Skeletal muscle cell (primary cell): Measurements from ENCODE around the gene HTRA3.

Experiments used
- DNase-seq: peaks from one replicate; pipeline ENCODE4 v3.0.0-alpha.2; 2010; ENCODE audit warnings: low read depth
- H3K4me3 ChIP-seq: 2 replicates; pipeline ENCODE4 v1.5.1; 2011; ENCODE audit warnings: low read depth, mild to moderate bottlenecking, control low read depth, low read length, moderate library complexity

Gene HTRA3

GRCh38 chr4:8319731-8320385, 50.3 kb downstream of the HTRA3 start:
- no peak for DNase-seq

GRCh38 chr4:8320386-8320750, 50.8 kb downstream of the HTRA3 start:
- no peak overlapping the region for H3K4me3 ChIP-seq
- no peak for DNase-seq

More at GRCh38 chr4:8319731-8320385, 50.3 kb downstream of the HTRA3 start:
- no peak overlapping the region for H3K4me3 ChIP-seq

- no peak overlapping the region for H3K4me3 ChIP-seq
- no peak for DNase-seq
These were observed 51.7 kb downstream of the HTRA3 start for GRCh38 chr4:8321220-8321619.

DNA sequence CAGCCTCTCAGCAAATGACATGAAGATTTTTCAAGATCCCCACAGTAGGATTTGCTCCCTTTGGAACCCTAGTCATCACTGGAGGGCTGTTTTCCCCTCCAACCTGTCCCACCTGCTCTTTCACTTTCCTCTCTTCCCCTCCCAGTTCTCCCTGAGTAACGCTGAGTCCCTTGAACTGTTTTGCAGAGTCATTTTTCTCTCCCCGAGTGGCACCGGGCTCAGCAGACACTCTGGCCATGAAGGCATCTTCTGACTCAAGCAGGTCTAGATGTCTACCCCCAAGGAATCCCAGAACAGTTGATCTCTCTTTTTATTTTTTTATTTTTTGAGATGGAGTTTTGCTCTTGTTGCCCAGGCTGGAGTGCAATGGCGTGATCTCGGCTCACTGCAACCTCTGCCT, 52.2 kb downstream of the HTRA3 start:
- DNase-seq = no peak
- no peak overlapping the region for H3K4me3 ChIP-seq

DNA sequence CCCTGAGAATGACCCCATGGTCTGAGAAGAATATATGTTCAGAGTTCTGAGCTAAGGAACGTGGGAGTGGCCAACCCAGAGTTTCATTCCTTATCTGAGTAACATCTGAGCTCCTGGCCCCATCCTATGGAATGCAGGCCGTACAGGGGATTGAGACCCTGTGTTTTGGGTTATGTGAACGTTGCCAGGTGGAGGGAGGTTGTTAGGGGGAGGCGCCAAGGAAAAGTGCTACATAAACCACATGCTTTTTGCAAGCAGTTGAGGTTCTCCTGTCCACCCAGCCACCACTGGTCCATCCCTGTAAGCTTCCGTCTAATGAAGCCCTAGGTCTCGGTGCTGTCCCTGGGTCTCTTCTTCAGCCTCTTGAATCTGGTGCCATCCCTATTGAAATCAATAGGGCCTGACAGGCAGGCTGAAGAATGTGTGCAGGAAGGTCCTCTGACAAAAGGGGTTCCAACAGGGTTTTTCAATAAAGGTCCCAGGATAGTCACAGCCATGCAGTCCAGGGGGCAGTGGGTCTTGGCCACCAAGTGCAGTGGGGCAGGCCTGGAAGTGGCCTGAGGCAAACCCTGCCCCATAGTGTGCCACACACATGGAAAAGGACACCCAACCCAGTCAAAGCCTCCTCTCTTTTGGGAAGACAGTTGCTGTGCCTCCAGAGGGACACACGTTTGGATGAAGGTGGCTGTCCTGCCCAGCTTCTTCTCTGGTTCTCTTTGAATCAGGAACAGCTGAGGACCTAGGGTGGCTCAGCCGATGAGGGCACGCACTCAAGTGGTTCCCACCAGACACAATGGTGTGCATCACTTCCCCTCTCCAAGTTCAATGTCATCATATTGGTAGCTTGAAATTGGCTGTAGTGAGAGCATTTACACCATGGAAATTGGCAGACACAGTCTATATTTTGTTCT, 53.5 kb downstream of the HTRA3 start:
- no peak overlapping the region for H3K4me3 ChIP-seq
- DNase-seq = no peak

DNA sequence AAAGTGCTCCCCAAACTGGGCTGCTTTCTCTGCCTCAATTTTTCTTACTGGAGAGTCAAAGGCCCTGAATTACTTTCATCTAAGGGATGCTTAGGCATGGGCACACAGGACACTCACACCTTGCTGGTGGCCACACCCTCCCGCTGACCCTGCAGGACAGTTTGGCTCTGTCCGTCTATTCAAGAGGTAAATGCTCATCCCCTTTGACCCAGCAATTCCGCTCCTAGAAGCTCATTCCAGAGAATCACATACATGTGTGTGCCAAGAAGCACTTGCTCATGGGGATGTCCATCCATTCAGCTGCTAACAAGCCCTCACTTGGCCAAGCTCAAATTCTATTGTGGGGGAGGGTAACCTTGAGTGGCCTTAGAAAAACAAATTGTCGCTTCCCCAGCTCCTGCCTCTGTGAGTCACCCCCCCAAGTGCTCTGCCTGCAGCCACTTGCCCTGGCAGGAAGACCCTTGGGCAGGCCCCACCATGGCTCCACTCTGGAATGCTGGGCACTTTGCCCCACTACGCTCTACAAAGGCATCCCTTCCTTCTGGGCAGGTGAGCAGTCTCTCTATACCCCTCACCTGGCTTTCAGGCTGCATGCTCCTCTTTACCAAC, 54.5 kb downstream of the HTRA3 start:
- no peak overlapping the region for H3K4me3 ChIP-seq
- DNase-seq = no peak

DNA sequence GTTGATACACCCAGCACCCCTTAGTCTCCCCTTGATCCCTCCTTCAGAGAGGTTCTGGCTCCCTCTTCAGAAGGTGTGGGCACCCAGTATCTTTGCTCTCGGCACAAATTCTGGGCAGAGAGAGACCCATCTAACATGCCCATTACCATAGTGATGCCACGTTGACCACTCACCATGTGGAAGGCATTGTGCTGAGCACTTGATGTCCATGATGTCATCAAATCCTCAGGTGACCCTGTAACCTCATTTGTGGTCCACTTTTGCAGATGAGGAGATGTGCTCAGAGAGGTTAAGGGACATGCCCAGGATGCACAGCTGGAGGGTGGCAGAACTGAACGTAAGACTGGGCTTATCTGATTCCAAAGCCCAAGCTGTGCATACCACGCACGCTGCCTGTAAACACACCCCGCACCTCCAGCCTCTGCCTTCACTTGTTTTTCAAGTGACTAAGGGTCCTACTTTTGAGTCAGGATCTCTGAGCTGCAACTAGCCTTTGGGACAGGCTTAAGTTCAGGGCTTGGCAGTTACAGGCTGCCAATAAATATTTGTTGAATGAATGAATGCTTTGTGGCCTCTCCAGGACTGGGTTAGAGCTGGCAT, 55.2 kb downstream of the HTRA3 start:
- no peak for DNase-seq
- H3K4me3 ChIP-seq = no peak overlapping the region

DNA sequence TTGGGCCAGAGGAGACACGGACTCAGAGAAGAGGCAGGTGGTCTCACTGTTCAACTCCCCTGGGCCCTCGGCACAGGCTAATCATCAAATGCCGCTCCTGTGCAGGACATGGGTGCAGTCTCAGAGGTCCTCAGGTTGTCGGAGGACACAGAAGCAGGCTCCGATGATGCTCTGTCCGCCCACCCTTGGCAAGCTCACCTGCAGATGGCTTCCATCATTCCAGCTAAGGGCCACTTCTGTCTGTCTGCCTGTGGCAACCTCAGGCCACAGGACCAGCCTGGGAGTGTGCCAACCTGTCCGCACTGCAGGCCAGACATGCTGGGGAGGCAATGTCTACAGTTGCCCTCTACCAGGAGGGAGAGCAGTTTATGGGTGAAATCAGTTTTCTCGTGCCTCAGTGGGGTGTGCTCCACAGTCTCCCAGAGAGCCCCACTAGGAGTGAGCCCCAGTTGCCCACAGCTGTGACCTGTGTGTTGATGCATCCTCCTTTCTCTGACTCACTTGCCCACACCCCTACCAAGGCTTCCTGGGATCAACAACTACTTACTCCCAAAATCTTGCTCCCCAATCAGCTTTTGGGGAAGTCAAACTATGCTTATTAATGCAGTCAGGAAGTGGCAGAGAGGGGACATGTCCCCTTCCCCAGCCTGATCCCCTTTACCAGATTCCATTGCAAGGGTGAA, 55.9 kb downstream of the HTRA3 start:
- no peak overlapping the region for H3K4me3 ChIP-seq
- no peak for DNase-seq

- no peak for DNase-seq
- no peak overlapping the region for H3K4me3 ChIP-seq
These were observed 56.7 kb downstream of the HTRA3 start for GRCh38 chr4:8326206-8326605.

DNA sequence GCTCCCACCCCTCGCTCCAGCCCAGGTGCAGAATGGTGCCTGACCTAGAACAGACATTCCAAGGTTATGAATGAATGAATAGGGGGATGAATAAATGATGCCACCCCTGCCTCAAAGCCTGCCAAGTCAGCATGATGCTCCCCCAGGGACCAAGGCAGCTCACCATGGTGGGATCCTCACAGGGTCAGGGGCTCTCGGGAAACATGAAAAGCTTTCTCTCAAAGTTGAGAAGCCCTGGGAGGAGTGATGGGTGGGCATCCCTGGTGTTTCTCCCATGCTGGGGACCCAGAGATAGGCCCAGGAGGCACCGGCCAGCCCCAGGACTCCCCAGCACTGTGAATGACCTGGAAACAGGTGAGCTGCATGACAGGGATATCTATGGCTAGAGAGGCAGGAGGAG, 58.9 kb downstream of the HTRA3 start:
- H3K4me3 ChIP-seq = no peak overlapping the region

GRCh38 chr4:8328866-8329559, 59.5 kb downstream of the HTRA3 start:
- DNase-seq = no peak
- H3K4me3 ChIP-seq = no peak overlapping the region

More for the DNA sequence above, 58.9 kb downstream of the HTRA3 start:
- no peak for DNase-seq

GRCh38 chr4:8329560-8329858, 60.0 kb downstream of the HTRA3 start:
- no peak overlapping the region for H3K4me3 ChIP-seq
- no peak for DNase-seq

GRCh38 chr4:8329859-8330761, 60.6 kb downstream of the HTRA3 start:
- no peak overlapping the region for H3K4me3 ChIP-seq
- no peak for DNase-seq

DNA sequence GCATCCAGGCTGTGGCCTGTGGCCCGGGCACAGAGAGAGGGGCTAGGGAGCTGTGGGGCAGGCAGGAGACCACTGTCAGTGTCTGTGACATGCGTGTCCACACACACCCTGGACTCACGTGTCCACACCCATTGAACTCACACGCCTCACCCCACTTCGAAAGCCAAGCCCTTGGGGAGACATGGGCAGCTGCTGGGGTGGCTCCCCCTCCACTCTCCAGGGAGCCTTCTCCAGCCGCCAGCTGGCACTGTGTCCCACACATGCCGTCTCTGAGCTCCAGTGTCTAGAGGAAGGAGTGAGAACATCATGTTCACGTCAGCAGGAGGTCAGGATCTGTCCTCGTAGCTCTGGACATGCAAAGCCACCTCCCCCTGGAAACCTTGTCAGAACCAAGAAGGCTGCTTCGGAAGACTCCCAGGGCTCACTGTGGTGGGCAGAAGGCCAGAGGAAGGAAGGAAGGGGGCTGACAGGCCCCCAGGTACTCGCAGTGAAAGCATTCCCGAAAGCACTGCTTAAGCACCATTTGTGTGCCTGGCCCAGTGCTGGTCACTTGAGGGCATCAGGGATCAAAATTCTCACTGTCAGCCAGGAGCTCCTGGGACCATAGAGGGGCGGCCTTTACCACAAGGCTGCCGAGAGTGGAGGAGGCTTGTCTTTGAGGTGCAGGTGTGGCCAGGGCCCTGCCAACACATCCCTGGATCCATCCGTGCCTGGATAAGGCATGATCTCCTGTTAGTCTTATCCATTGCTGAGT, 61.4 kb downstream of the HTRA3 start:
- H3K4me3 ChIP-seq = no peak overlapping the region
- DNase-seq = no peak

DNA sequence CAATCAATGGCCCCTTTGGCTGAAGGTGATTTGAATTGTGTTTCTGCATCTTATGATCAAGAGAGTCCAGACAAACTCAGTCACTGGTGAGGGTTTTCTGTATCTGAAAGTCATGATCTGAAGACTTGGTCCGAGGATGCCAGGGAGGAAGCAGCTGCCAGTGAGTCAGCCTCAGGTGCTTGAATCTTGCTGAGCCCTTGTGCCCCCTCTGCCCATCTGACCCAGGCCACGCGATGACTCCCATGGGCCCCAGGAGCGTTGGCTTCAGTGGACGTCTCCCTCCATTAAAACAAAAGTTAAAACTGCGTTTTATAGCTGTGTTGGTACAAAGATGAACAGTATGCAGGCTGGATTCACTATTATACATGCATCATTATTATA, 62.0 kb downstream of the HTRA3 start:
- no peak for DNase-seq
- H3K4me3 ChIP-seq = no peak overlapping the region

GRCh38 chr4:8332038-8332857, 62.7 kb downstream of the HTRA3 start:
- no peak overlapping the region for H3K4me3 ChIP-seq

DNA sequence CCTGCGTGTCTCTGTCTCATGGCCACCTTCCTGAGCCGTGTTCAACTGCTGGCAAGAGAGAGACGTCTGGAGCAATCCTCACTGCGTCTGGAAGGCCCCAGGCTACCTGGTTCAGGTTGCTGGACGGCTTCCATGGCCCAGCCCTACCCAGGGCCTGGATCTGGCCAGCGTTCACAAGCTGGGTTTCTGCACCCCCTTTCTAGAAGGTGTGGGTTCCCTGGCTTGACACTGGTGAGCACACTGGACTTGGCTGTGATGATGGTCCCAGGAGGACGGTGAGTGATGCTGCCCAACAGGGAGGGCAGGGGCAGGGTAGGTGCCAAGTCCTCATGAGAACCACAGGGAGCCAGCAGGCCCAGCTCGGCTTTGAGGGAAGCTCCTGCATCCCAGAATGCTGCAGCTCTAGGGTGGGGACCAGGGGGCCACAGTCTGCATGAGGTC, 63.4 kb downstream of the HTRA3 start:
- no peak overlapping the region for H3K4me3 ChIP-seq
- DNase-seq = no peak

More at GRCh38 chr4:8332038-8332857, 62.7 kb downstream of the HTRA3 start:
- DNase-seq = no peak
